Astrocyte of the cerebellum (primary cell): ENCODE measurements around the gene EFCAB12.
"Not testable (repeated sequence)": the region's sequence is repeated elsewhere in the genome, so short reads cannot be mapped to it uniquely, and the experiment has no call there.

ENCODE experiments used
- DNase-seq: peaks from one replicate; pipeline ENCODE4 v3.0.0-alpha.2; 2011; ENCODE audit warnings: low read depth
- H3K4me3 ChIP-seq: 2 replicates; pipeline ENCODE4 v1.5.1; 2011; ENCODE audit warnings: mild to moderate bottlenecking, low read depth, low read length, moderate library complexity
- in situ Hi-C: cut with HindIII; loops from 2 replicates; pipeline ENCODE4 v1.10.0; 2017; ENCODE audit warnings: low sequenced_read_pairs
- TF ChIP-seq, protein P1 (sequence below): IDR thresholded peaks from 2 replicates; pipeline ENCODE4 v1.5.1; 2012; ENCODE audit warnings: low read length, low read depth, moderate library complexity, mild to moderate bottlenecking; ENCODE audit errors: missing control alignments

EFCAB12 gene

DNA sequence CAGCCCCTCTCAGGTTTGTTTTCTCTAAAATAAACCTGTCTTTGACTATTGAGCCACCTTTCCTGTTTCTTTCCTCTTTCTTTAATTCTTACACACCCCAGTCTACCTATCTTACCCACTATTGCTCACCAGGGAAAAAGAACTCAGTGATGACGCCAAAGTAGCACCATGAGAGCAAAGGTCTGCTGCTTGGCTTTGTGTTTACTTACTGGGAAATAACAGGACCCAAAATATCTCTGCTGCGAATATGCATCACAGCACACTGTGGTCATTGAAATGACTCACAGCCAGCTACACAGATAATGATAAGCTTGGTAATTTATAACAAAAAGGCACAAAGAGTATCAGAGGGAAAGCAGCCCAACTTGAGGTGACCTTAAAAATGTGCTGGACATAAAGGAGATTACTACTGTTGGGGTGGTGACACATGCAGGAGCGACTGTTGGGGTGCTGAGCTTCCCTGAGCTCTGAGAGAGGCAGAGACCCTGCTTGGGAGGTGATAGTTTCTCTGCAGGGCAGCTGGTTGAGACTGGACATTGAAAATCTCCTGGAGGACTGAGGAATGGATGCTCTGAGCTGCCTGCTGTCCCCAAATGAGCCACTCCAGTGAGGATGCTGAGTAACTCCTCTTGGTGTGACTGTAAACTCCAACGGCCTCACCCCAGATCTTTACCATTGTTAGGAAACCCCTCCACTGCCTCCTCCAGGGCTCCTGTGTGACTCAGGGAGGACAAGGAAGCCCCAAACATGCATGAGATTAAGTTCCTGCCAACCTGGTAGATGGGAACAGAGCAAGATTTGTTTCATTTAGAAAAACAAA lies 14.5 kb downstream of the EFCAB12 start:
- H3K4me3 ChIP-seq = no peak overlapping the region
- in situ Hi-C loops = no loop called here
- peak; percentile 82 for DNase-seq
- TF ChIP-seq, protein P1, sequence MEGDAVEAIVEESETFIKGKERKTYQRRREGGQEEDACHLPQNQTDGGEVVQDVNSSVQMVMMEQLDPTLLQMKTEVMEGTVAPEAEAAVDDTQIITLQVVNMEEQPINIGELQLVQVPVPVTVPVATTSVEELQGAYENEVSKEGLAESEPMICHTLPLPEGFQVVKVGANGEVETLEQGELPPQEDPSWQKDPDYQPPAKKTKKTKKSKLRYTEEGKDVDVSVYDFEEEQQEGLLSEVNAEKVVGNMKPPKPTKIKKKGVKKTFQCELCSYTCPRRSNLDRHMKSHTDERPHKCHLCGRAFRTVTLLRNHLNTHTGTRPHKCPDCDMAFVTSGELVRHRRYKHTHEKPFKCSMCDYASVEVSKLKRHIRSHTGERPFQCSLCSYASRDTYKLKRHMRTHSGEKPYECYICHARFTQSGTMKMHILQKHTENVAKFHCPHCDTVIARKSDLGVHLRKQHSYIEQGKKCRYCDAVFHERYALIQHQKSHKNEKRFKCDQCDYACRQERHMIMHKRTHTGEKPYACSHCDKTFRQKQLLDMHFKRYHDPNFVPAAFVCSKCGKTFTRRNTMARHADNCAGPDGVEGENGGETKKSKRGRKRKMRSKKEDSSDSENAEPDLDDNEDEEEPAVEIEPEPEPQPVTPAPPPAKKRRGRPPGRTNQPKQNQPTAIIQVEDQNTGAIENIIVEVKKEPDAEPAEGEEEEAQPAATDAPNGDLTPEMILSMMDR = no peak

DNA sequence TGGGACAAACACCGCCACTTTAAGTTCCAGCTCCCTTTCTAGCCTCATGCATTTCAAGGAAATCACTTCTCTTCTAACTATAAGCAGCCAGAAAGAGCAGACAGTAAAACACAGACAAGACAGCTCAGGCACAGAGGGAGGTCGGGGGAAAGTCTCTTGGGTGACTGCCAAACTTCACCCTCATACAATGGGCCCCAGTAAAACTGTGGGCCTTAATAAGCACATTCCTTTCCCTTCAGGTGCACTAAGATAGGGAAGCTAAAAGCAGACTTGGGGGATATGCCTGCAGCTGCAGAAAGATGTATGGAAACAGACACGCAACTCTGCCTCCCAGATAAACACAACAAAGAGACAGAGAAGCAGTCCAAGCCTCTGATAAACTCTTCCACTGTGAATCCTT lies 15.2 kb downstream of the EFCAB12 start:
- DNase-seq, in situ Hi-C loops, H3K4me3 ChIP-seq: not testable (repeated sequence)

DNA sequence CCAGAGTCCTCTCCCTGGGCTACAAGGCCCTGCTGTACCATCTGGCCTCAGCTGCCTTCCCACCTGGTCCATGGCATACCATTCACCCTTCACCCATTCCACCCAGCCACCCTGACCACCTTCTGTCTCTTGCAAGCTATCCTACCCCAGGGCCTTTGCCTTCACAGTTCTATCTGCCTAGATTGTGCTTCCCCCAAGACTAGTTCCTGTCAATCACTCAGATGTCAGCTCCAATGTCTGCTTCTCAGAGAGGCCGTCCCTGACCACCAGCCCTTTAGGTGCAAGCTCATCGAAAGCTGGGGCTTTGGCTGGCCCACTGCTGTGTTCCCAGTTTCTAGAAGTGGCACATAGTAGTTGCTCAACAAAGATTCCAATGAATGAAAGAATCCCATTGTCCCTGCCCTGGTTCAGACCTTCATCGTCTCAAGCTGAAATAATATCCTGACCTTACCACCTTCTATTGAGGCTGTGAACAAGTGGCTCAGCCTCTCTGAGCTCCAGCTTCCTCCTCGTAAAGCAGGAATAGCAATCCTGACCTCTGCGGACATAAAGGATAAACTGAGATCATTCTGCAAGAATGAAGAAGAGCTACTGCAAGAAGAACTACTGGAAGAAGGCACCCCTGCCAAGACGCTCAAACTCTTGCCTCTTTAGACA lies 15.8 kb downstream of the EFCAB12 start:
- no peak overlapping the region for H3K4me3 ChIP-seq
- TF ChIP-seq, protein P1 = no peak
- in situ Hi-C loops = no loop called here
- no peak for DNase-seq

DNA sequence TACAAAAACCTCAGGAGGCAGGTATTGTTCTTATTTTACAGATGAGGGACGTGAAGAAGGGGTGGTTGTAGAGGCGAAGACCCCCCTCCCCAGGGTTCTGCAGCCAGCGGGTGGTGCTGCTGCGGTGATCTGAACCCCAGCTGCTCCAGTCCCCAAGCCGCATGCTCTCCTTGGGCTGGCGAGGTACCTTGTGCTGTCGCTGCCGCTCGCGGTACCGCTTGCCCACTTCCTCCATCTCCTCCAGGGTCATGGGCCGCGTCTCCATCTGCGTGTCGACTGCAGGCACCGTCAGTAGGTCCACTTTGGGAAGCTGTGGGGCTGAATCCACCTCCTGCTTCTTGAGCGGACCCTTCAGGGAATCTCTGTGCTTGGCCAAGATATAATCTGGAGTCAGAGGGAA lies 17.5 kb downstream of the EFCAB12 start:
- DNase-seq = no peak
- in situ Hi-C loops = no loop called here
- TF ChIP-seq, protein P1 = no peak
- no peak overlapping the region for H3K4me3 ChIP-seq

DNA sequence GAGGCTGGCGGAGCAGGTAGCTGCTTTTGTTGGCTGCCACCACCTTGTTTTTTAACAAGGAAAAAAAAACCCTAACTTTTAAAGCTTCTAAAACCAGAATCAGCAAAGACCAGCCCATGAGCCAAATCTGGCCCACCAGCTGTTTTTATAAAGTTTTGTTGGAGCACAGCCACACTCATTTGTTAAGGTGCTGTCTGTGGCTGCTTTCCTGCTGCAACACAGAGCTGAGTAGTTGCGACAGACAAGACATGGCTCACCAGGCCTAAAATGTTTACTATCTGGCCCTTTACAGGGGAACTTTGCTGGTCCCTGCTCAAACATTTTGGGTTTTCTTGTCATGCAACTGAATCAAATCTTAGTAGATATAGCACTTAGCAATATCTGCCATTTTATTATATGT lies 18.9 kb downstream of the EFCAB12 start:
- TF ChIP-seq, protein P1 = no peak
- in situ Hi-C loops = no loop called here
- no peak for DNase-seq
- no peak overlapping the region for H3K4me3 ChIP-seq

DNA sequence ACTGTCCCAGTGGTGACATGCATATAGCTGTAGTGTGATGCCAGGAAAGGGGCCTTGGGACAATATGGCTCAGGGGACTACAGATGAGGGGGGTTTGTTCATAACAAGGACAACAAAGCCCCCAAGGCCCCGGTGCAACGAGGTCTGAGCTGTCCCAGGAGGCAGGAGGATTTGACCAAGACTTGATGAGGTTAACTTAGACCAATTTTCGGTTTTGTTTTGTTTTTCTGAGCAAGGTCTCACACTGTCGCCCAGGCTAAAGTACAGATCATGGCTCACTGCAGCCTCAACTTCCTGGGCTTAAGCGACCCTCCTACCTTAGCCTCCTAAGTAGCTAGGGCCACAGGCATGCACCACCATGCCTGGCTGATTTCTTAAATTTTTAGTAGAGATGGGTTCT lies 23.8 kb downstream of the EFCAB12 start:
- in situ Hi-C loops = no loop called here
- no peak for DNase-seq
- TF ChIP-seq, protein P1 = no peak
- no peak overlapping the region for H3K4me3 ChIP-seq

DNA sequence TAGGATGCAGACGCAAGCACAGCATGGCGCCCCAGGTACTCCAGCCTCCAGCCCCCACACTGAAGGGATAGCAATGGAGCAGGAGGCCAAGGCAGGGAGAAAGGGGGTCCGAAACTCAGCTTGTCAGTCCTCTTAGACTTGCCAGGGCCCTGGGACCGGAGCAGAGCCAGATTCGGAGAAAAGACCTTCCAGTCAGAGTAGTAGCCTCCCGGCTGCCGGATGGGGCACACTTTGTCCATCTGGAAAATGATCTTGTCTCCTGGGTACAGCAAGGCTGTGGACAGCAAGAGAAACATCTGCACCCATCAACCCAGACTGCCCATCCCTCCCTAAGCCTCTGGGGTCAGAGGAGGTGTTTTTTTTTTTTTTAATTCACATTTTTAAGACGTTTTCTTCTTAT lies 24.3 kb downstream of the EFCAB12 start:
- no peak for DNase-seq
- no peak overlapping the region for H3K4me3 ChIP-seq
- in situ Hi-C loops = no loop called here
- TF ChIP-seq, protein P1 = no peak
